NCI-H1417 (cell line): ENCODE data around the gene DLX4.

Source experiments
- DNase-seq, 3 experiments: peaks; one replicate each; lab custom pipeline; 2025; lab: John Stamatoyannopoulos, UW

DLX4 gene

DNA sequence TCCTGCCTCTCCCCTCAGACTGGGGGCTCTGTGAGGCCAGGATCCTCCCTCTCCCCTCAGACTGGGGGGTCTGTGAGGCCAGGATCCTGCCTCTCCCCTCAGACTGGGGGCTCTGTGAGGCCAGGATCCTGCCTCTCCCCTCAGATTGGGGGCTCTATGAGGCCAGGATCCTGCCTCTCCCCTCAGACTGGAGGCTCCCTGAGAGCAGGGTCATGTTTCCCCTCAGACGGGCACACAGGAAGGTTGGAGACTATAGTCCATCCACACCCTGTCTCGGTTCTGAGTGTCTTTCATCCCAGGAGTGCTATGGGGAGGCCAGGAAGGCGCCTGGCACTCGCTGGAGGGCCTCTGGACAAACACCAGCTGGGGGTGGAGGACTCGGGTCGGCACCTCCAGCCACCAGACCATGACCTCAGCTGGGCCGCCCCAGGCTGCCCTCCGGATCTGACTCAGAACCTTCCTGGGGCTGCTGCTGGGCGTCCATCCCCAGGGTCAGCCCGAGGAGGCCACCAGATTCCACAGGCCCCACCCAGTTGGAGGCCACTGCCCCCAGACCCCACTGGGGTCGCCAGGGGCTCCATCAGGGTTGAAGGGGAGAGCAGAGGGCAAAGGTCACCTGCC is 21.9 kb upstream of the DLX4 start:
- DNase-seq, result no peak

- DNase-seq, result no peak
Measured at GRCh38 chr17:49949634-49950033, 19.4 kb upstream of the DLX4 start.

GRCh38 chr17:49951362-49952082 is 17.5 kb upstream of the DLX4 start:
- DNase-seq, result no peak

DNA sequence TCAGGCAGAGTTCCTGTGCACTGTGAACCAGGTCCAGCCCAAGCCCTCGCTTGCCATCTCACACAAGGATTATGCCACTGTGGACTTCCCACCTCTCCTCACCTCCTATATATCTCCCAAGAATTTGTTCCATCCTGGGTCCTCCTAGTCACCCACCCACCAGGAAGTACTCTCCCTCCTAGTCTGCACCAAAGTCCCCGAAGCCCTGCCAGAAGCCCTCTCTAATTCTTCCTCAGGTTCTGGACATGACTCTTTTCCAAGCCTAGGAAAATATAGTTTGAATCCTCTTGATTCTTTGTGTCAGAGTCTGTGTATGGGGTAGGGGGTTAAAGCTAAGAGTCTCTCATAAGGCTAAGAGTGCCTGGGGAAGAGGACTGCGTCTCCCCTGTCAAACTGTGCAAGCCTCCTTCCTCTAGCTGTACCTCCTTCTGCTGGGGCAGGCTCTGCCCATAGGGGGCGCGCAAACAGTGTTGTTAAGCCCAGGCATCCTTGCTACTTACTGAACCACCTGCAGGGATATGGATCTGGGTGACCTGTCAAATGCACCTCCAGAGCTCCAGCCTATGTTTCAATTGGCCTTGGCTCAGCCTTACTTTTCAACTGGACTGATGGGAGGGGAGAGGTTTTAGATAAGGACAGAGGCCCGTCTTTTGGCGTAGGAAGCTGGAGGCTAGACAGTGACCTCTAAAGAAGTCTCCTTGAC is 16.6 kb upstream of the DLX4 start:
- DNase-seq, result peak; percentile 61 to 77 (median 75)

GRCh38 chr17:49952912-49953497 is 16.0 kb upstream of the DLX4 start:
- no peak for DNase-seq

DNA sequence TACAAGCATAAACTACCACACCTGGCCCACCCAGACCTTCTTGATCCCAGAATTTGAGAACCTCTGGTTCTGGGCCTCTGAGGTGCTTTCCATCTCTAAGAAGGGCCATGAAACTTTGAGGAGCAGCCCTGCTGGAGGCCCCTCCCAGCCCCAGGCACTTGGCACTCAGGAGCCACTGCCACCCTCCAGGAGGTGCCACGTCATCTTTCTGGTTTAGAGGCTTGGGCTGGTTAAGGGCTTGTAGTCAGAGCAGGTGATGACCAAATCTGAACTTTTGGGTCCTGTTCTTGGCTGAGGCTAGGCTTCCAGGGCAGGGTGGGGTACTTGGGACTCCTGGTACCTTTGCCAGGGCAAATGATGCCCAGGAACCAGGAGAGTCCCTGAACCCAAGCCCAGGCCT is 13.8 kb upstream of the DLX4 start:
- DNase-seq, result no peak

DNA sequence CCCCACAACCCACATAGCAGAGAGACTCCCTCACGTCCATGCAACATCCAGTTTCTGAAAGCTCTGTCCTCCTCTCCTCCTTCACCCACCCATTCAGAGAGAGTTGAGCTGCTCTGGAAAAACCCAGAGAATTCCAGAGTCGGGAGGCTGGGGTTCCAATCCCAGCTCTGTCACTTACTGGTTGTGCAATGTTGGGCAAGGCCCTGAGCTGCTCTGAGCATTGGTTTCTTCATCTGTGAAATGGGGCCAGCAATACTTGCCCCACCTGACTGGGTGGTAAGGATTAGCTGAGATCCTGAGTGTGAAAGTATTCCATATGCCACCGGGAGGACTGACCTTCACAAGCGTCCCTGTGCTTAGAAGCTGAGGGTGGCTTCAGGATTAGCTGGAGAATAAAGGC is 12.2 kb upstream of the DLX4 start:
- DNase-seq, result no peak

DNA sequence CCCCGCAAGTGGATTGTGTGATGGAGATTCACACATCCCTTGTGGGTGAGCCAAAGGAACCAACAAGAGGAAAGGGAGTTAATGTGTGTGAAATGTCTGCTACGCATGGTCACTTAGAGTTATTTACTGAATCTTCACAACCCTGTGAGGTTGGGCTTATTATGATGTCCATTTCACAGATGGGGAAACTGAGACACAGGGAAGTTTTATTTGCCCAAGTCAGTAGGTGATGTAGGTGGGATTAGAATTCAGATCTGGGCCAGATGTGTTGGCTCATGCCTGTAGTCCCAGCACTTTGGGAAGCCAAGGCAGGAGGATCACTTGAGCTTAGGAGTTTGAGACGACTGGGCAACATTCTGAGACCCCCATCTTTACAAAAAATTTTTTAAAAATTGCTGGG is 11.6 kb upstream of the DLX4 start:
- no peak for DNase-seq

DNA sequence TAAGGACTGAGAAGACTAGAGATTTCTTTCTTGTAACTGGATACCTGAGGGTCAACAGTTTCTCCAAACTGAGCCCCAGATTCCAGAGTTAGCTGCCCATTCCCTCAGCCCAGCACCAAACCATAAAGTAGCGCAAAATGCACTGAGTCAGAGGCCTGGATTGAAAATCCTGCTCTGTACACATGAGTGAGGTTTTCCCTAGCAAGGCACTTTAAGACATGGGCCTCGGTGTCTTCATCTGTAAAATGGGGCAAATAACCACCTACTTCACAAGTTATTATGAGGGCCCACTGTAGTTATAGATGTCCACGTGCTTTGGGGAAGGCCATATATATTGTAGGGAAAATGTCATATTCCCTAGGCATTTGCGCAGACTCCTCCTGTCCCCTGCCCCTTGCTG is 10.3 kb upstream of the DLX4 start:
- no peak for DNase-seq

DNA sequence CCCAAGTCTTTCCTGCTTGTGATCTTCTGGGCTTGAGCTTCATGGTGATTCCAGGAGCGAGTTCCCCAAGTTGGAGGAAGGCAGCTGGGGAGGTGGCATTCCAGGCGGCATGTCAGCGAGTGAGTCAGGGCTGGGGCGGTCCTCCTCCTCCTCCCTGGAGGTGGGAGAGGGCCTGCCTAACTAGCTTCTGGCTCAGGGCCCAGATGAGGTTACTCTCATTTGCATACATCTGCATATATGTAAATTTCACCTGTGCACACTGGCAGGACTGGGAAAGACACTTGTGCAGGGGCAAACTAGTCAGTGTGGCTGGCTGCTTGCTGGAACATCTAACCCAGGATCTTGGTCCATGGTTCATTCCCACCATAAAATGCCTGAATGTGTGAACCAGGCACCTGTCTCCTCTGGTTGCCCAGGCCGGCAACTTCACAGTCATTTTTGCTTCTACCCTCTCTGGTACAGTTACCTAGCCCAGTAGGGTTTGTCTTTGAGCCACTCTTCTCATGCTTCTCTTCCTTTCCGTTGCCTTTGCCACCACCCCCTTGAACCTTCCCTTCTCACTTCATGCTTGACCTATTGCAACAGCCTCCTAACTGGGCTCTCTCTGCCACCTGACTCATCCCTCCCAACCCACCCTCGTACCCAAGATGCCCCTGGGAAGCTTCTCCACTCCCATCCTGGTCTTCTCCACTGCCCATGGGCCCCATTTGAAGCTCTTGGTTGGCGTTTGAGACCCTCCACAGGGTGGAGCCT is 9.6 kb upstream of the DLX4 start:
- DNase-seq, result no peak

- DNase-seq, result no peak
Measured at GRCh38 chr17:49962599-49963308, 6.2 kb upstream of the DLX4 start.

- DNase-seq, result no peak
Measured at GRCh38 chr17:49963309-49963625, 5.7 kb upstream of the DLX4 start.

GRCh38 chr17:49963626-49964302 is 5.2 kb upstream of the DLX4 start:
- DNase-seq, result no peak

DNA sequence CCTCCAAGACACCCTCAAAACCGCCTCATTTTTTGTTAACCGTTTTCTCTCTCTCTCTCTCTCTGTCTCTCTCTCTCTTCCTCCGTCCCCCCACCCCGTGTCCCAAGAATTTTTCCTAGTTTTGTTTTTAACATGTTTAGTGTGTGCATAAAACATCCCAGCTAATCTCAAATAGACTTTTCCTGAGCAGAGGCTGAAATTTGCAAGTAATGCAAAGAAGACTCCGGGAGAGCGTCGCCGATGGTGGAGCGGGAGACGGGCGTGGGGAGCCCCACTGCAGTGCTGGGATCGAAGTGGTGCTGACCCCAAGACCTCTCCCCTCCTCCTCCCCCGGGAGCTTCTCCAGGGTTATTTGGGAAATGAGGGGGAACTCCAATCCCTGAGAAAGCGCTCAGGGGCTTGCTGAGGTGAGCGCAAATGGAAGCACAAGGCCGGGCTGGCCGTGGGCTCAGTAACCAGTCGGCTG is 4.7 kb upstream of the DLX4 start:
- no peak for DNase-seq

- no peak for DNase-seq
Measured at GRCh38 chr17:49964769-49965523, 4.0 kb upstream of the DLX4 start.

DNA sequence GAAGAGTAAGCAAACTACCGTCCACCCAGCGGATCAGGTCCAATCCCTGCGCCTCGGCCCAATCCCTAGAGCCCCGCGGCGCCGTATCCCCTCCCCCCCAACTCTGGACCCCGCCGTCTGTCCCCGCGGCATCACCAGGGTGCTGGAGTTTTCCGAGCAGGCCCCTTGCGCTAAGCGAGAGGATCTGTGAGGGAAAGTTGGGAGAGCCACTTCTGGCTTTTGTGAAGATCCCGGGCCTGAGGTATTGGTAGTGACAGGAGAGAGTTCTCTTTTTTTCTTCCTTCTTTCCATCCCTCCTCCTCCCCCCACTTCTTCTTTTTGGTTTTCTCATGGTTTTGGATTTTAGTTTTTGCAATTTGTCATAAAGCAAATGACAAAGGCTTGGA is 3.5 kb upstream of the DLX4 start:
- DNase-seq, result no peak

GRCh38 chr17:49966767-49967166 is 2.2 kb upstream of the DLX4 start:
- no peak for DNase-seq

- no peak for DNase-seq
Measured at GRCh38 chr17:49967205-49967604, 1.8 kb upstream of the DLX4 start.

DNA sequence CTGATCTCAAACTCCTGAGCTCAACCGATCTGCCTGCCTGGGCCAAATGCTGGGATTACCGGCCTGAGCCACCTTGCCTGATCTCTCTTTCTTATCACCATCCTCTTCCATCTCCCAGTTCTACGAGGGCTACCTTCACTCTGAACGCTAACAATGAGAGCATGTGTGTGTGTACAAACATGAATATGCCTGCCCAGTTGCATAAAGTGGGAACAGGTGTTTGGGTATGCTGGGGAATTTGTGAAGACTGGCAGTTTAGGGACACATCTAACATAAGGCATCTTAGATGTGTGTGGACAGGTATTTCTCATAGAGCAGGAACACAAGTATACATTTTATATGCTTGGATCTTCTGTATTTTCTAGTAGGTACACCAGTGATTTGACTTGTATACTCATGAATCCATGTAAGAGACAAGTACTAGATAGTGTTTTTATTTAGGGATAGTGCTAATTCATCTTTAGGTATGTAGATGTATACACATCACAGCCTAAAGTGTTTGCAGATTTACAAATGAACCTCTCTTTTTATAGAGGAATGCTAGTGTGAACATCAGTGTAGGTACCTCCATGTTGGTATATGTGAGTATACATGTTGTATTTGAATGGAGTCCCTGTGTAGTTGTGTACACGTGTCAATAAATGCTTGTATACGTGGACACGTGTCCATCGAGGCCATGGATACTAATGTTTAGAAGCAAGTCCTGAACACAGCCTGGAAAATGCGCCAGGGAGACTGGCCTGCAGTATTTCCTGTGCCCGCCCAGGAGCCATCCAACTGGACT is 1.2 kb upstream of the DLX4 start:
- DNase-seq, result no peak
